Activated CD4-positive, alpha-beta T cell treated with anti-CD3 and anti-CD28 coated beads, Interleukin-2, amount 50 U/mL, for 1 hour (primary cell): ENCODE measurements around the gene ZMIZ1.

ENCODE experiments used
- DNase-seq: peaks from one replicate; pipeline ENCODE4 v3.0.0-alpha.2; 2020

ZMIZ1 gene

DNA sequence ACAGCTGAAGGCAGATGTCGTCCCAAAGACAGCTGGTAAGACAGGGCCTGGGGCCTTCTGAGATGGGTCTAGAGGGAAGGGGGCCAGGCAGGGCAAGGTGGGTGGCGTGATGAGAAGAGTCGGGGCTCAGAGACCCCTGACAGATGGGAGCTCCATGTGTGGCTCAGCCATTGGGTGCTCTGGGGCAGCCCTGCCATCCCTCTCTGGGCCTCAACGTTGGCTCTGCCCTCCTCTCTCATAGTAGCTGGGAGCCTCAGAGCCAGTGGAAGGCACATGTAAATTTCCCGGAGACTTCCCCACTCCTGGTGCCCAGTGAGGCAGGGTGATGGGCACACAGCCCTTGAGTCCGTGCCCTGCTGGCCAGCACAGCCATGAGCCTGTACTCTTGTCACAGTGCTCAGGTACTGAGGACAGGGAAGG lies 280.3 kb downstream of the ZMIZ1 start:
- no peak for DNase-seq

DNA sequence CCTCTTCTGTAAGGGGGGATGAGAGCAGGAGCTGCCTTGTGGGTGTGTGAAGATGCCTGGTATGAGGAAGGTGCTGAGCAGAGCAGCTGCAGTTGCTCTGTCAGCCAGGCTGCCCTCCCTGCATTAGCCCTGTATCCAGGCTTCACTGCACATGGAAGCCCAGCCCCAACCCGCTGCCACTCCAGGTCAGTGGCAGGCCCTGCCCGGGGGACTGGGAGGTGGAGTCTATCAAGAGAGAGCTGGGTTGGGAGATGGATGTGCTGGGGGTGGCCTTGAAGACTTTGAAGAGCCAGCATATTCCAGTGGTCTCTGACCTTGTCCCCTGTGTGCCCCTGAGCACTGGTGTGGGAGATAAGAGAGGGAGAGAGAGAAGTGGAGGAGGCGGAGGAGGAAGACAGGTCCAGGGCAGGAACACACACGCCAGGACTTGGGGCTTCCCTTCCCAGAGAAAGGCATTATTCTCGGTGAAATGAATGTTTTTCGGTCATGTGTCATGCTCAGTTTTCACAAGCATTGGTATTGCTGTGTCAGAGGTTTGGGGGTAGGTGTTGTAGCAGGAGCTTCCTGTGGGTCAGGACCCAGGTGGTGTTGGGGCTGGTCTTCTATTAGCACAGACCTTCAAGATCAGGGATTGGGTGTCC lies 281.1 kb downstream of the ZMIZ1 start:
- DNase-seq: no peak

DNA sequence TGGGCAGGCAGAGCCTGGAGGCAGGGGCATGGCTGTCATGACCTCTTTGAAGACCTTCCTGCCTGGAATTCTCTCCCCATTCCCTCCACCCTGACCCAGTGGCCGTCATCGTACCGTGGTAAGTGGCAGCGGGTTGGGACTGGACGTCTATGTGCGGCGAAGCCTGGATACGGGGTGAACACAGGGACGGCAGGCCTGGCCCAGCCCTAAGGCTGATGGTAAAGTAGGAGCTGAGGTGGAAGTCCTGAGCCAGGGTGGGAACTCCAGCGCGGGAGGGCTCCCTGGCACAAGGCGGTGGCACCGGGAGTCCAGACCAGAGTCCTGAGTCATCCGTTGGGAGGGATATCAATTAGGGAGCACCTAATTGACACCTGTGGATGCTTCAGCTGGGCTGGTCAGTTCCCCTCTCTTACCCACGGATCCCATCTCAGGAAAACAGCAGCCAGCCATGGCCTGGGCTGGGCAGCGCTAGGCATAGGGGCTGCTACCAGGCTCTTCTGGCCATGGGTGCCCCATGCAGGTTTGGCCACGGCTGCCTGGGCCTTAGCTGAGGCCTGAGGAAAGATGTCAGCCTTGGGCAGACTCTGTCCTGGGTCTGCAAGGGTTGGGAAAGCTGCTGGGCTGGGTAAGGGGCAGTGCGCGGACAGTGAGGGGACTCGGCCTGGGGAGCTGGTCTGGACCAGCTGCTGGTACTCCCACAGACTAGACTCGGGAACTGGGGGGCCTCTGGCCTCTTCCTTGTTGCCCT lies 281.8 kb downstream of the ZMIZ1 start:
- no peak for DNase-seq

DNA sequence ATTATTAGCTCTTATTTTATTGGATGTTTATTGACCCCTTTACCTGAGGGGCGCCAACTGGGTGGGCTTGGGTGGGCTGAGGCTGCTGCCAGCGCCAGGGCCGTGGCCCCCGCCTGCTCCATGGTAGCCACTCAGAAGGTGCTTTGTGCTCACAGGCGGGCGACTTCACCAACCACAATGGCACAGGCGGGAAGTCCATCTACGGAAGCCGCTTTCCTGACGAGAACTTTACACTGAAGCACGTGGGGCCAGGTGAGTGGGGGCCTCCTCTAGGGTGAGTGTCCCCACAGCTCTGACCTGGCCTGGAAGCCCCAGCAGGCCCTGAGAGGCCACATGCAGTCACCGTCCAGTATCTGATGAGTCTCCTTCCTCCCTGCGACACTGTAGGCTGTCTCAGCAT lies 282.6 kb downstream of the ZMIZ1 start:
- no peak for DNase-seq

DNA sequence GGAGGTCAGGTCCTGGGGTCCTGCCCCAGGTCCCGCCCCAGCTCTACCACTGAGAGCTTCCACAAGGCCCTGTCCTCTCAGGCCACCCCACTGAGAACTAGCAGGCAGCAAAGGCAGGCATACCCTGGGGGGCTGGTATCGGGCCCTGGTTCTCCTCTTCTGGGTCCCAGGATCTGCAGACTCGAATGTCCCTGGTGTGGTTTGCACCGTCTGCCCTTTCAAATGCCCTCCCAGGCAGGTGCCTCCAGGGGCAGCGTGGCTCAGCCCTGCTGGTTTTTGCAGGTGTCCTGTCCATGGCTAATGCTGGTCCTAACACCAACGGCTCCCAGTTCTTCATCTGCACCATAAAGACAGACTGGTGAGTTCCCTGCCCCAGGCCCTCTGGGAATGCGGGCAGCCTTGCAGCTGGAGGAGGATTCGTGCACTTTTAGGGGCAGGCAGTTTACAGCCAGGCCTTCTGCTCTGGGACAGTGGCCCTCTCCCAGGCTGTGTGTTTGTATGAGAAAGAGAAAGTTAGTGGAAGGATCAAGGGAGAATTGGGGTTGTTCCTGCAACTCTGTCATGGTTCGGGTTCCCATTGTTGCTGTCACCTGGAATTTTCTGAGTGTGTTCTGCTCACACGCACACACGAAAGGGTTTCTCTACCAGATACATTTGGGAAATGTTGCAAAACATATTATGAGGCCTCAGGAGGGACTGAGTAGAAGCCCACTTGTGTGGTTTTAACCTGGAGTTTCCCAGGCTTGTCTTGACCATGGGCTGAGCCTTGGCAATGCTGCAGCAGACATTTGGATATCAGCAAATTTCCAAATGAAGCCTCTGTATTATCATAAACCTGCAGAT lies 283.5 kb downstream of the ZMIZ1 start:
- DNase-seq: no peak

DNA sequence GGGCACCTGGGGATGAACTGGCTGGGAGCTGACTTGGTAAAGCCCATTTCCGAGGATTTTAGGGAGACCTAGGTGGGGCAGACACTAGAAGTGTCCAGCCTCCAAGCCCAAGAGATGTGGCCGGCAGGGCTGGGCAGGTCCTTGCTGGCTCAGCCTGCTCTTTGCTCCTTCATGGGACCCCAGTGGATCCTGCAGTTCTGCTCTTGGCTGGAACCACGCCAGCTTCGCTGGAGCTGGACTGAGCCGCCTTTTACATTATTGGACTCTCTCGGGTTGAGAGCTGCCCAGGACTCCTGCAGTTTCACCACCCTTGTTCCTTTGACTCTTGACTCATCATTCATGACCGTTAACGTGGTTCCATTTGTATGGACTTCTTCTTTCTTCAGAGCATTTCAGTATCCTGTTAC lies 284.2 kb downstream of the ZMIZ1 start:
- DNase-seq: no peak

DNA sequence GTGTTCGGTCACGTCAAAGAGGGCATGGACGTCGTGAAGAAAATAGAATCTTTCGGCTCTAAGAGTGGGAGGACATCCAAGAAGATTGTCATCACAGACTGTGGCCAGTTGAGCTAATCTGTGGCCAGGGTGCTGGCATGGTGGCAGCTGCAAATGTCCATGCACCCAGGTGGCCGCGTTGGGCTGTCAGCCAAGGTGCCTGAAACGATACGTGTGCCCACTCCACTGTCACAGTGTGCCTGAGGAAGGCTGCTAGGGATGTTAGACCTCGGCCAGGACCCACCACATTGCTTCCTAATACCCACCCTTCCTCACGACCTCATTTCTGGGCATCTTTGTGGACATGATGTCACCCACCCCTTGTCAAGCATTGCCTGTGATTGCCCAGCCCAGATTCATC lies 285.0 kb downstream of the ZMIZ1 start:
- no peak for DNase-seq

DNA sequence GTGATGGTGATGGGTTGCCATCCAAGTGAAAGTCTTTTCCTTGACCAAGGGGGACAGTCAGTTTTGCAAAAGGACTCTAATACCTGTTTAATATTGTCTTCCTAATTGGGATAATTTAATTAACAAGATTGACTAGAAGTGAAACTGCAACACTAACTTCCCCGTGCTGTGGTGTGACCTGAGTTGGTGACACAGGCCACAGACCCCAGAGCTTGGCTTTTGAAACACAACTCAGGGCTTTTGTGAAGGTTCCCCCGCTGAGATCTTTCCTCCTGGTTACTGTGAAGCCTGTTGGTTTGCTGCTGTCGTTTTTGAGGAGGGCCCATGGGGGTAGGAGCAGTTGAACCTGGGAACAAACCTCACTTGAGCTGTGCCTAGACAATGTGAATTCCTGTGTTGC lies 285.4 kb downstream of the ZMIZ1 start:
- DNase-seq: no peak

DNA sequence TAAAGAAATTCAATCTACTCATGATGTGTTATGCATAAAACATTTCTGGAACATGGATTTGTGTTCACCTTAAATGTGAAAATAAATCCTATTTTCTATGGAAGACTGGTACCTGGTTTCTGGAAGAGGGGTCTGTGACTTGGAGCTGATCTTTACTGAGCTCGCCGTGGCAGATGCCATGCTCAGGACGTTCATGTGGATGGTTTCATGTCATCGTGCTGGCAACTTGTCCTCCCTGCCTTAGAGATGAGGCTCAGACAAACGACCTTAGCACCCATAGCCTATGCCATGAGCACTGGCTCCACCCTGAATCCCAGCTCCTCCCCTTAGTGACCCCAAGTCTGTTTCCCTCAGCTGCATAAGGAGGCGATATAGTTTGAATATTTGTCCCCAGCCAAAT lies 285.8 kb downstream of the ZMIZ1 start:
- no peak for DNase-seq

DNA sequence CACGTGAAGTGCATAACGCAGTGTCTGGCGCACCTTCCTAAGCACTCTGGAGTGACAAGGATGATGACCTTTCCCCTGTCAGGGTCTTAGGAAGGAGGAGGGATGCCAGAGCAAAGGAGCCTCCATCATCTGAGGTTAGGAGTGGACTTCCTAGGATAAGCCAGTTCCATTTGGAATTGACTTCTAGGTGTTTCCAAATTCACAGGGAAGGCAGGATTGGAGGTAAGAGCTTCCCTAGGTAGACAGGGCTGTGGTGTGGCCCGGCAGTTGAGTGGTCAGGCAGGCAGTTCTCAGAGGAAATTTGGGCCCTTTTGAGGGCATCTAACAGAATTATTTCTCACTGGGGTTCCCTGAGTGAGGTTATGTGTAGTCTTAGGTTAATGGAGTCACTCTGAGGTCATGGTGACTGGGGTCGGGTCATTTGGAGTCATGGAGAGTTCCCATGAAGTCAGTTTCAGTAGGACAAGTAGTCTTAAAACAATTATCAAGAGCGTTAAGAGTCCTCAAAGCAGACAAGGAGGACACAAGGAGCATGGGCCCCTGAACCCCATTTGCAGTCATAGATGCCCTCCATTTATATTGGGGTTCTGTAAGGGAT lies 286.8 kb downstream of the ZMIZ1 start:
- no peak for DNase-seq

DNA sequence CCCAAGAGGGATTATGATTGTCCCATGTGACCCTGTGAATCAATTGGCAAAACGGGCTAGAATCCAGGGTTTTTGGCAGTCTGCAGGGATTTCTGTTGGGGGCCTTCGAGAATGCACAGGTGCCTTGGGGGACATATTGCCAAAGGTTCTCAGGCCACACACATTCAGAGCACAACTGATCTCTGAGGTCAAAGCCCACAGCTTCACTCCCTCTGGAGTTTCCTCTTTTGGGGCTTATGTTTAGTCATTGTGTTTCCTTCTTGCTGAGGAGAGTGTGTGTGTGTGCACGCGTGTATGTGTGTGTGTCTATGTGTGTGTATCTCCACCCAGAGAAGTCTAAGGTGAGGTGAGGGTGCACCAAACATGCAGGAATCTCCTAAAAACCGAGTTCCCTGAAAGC lies 287.3 kb downstream of the ZMIZ1 start:
- no peak for DNase-seq

DNA sequence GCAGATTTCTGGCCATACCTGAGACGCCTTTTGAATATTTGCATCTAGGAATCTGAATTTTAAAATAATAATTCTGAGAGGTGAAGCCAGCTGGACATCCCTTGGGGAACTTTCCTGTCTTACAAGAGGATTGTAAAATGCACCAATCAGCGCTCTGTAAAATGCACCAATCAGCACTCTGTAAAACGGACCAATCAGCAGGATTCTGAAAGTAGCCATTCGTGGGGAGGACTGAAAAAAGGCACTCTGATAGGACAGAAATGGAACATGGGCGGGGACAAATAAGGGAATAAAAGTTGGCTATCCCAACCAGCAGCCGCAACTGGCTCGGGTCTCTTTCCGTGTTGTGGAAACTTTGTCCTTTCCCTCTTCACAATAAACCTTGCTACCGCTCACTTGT lies 288.4 kb downstream of the ZMIZ1 start:
- no peak for DNase-seq

DNA sequence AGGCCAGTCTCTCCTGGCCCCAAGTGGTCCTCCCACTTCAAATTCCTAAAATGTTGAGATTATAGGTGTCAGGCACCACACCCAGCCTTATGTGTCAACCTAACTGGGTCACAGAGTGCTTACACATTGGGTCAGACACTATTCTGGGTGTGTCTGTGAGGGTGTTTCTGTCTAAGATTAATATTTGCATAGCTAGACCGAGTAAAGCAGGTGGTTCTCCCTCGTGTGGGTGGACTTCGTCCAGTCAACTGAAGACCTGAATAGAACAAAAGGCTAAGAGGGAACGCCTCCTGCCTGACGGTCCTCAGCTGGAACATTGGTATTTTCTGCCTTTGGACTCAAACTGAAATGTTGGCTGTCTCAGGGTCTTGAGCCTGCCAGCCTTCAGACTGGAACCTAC lies 290.0 kb downstream of the ZMIZ1 start:
- DNase-seq: no peak

DNA sequence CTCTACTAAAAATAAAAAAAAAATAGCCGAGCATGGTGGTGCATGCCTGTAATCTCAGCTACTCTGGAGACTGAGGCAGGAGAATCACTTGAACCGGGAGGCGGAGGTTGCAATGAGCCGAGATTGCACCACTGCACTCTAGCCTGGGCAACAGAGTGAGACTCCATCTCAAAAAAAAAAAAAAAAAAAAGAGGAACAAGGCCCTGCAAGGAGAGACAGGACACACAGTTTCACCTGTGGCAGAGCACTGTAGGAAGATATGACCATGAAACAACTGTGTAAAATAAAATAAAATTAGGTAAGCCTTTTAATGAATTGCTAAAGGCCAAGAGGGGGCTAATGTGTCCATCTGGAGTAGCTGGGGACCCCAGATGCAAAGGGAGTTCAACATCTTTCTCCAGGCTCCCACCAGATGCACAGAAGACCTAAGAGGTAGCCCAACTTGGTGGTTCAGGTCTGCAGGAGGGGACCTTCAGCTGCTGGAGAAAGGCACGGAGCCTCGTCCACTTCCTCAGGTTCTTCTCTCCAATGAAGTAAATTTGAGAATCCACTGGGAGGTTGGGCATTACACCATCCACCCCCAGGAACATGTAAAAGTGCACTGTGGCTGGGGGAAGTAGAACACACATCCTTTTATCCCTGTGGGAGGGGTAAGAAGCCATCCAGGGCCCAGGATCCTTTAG lies 291.2 kb downstream of the ZMIZ1 start:
- DNase-seq: no peak

DNA sequence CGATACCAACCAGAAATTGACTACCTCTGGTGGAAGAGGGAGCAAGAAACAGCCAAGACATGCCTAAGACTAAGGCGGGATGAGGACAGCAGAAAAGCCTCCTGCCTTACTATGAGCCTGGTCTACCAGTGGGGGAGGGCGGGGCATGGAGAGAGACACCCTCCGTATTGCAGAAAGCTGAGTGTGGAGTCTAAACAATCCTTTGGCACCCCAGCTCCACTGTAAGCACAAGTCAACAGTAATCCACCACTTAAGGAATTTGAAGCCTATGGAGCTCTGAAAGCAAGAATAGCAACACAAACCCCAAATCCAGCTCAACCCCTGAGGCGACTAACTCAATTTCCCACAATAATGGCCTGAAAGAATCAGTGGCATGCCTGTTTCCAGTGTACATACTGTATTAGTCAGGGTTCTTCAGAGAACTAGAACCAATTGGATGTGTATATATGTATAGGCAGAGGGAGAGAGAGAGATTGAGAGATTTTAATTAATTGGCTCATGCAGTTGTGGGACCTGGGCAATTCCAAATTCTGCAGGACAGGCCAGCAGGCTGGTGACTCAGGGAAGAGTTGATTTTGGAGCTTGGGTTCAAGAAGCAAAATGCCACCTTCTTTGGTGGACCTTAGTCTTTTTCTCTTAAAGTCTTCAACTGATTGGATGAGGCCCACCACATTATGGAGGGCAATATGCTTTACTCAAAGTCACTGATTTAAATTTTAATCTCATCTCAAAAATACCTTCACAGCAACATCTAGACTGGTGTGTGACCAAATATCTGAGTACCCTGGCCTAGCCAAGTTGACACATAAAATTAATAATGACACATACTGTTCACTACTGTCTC lies 292.0 kb downstream of the ZMIZ1 start:
- no peak for DNase-seq

DNA sequence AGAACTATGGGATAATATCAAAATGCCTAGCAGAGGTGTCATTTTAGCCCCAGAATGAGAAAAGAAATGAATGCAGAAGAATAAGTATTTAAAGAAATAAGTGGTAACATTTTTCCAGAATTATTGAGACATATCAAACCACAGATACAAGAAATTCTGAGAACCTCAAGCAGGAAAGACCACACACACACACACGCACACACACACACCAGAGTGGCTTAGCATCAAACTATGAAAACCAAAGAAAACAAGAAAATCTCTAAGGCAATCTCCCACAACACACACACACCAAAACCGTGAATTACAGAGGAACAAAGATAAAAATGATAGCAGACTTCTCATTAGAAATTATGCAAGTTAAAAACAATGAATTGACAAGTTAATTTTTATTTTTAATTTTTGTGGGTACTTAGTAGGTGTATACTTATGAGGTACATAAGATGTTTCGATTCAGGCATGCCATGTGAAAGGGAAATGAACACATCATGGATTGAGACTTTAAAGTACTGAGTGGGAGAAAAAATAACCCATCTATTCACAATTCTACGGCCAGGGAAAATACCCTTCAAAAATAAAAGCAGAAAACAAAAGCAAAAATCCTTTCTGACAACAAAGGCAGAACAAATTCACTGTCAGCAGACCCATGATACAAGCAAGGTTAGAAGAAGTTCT lies 293.1 kb downstream of the ZMIZ1 start:
- no peak for DNase-seq
